Mucosa of descending colon (tissue), 3 donors: Measurements from ENCODE around the gene GNAI3. TPM values are rescaled to one million over a fixed set of nuclear protein-coding genes. Genes with fewer than 3 reads are reported as not detected.

ENCODE experiments used
- ATAC-seq: fragments of 200-7000 bp; cut with Tn5 transposase; one replicate; pipeline ENCODE4 v1.9.1; 2020; ENCODE audit warnings: mild to moderate bottlenecking, moderate library complexity
- DNase-seq, 3 donors: peaks; one replicate each; pipeline ENCODE4 v3.0.0-alpha.2; 2020
- H3K36me3 ChIP-seq: fragments of 200-600 bp; one replicate; pipeline ENCODE4 v1.8.0; 2021; ENCODE audit warnings: low read depth, mild to moderate bottlenecking
- H3K4me1 ChIP-seq: fragments of 200-600 bp; one replicate; pipeline ENCODE4 v1.8.0; 2021; ENCODE audit warnings: low read depth, mild to moderate bottlenecking
- H3K4me3 ChIP-seq: fragments of 200-600 bp; one replicate; pipeline ENCODE4 v1.8.0; 2021; ENCODE audit warnings: mild to moderate bottlenecking
- H3K9me3 ChIP-seq: fragments of 200-600 bp; one replicate; pipeline ENCODE4 v1.8.0; 2021; ENCODE audit warnings: mild to moderate bottlenecking
- CTCF ChIP-seq: fragments of 200-600 bp; IDR thresholded peaks from one replicate; pipeline ENCODE4 v1.8.0; 2022; ENCODE audit warnings: antibody characterized with exemption, mild to moderate bottlenecking
- intact Hi-C, 2 donors: fragments of 100-400 bp; cut with DNase I in 1 of 2; cut with micrococcal nuclease in 1 of 2; formaldehyde crosslinking; loops; one replicate each; pipeline versions ENCODE4 v1.11.0 to v1.11.1; 2022; cut with DNase I, micrococcal nuclease
- total RNA-seq, 3 donors: library from RNA; stranded (reverse); fragmentation: NEBNext Ultra II Directional in 2 of 3; extraction: Animal tissue kit (Norgen Biotek cat#: 25700) in 2 of 3; gene quantifications; one replicate each; pipeline versions ENCODE4 v1.2.1 to v1.2.4, GENCODE V29; 2021 to 2023
- donor health status: DM: no; HTN: no; CAD: no; lungs with moderate emphysema.
- donor health status: DM: no; HTN: no; CAD: no.
- donor health status: DM: no; HTN: yes; CAD: no.

GNAI3 gene
- total RNA-seq, 3 donors from 2014 or later: 6.5 to 8.3 (median 7.6) TPM

- peak; percentile 85 for TF ChIP-seq CTCF
- DNase-seq (peak; percentile 87 to 94 (median 93)), ATAC-seq (peak; percentile 94)
- Histone ChIP-seq H3K9me3 (no peaks in the 10 kb centered on the region), H3K4me3 (no peak overlapping the region), H3K36me3 (no peaks in the 10 kb centered on the region), H3K4me1 (peaks cover 7% of the 10 kb centered on the region)
- intact Hi-C loops: loop anchor here (5.0 to 10.0 kb wide), 3 partner anchors 96 to 341 kb away; partner anchors contain the start of genes AHCYL1 (in 1 of the 2) and GNAI3 (in 1 of the 2)
These were observed 95.2 kb downstream of the GNAI3 start for GRCh38 chr1:109643385-109644230.

GRCh38 chr1:109644670-109645069, 96.3 kb downstream of the GNAI3 start:
- no peak for TF ChIP-seq CTCF
- Histone ChIP-seq H3K36me3 (no peaks in the 10 kb centered on the region), H3K9me3 (no peaks in the 10 kb centered on the region), H3K4me3 (no peak overlapping the region), H3K4me1 (peaks cover 7% of the 10 kb centered on the region)
- no peak for ATAC-seq
- intact Hi-C loops: loop anchor here (5.0 to 10.0 kb wide), 3 partner anchors 97 to 340 kb away; partner anchors contain the start of genes AHCYL1 (in 1 of the 2) and GNAI3 (in 1 of the 2)
- no peak for DNase-seq

GRCh38 chr1:109649491-109649914, 101.1 kb downstream of the GNAI3 start:
- ATAC-seq (no peak), DNase-seq (no peak)
- Histone ChIP-seq H3K9me3 (no peaks in the 10 kb centered on the region), H3K36me3 (no peaks in the 10 kb centered on the region), H3K4me1 (no peaks in the 10 kb centered on the region), H3K4me3 (no peak overlapping the region)
- intact Hi-C loops: loop anchor here in 1 of 2 donors (10.0 kb wide), 1 partner anchor 335 kb away; the partner anchor contains the start of gene AHCYL1
- TF ChIP-seq CTCF: no peak

- intact Hi-C loops: no loop called here
- DNase-seq (no peak), ATAC-seq (no peak)
- Histone ChIP-seq H3K36me3 (no peaks in the 10 kb centered on the region), H3K4me1 (peaks cover 5% of the 10 kb centered on the region), H3K4me3 (no peak overlapping the region), H3K9me3 (no peaks in the 10 kb centered on the region)
- TF ChIP-seq CTCF: no peak
These were observed 102.2 kb downstream of the GNAI3 start for GRCh38 chr1:109650609-109651008.

GRCh38 chr1:109652402-109652801, 104.0 kb downstream of the GNAI3 start:
- peaks cover 10% of the 10 kb centered on the region for H3K4me1 ChIP-seq
- H3K36me3 ChIP-seq: no peaks in the 10 kb centered on the region
- no peak for TF ChIP-seq CTCF
- intact Hi-C loops: no loop called here
- H3K9me3 ChIP-seq: no peaks in the 10 kb centered on the region
- ATAC-seq (no peak), DNase-seq (no peak)
- no peak overlapping the region for H3K4me3 ChIP-seq
